Amniotic stem cell (primary cell): Measurements from ENCODE around the gene DRICH1.
"Not testable (repeated sequence)": the region's sequence is repeated elsewhere in the genome, so short reads cannot be mapped to it uniquely, and the experiment has no call there.

Source experiments
- DNase-seq: peaks from one replicate; lab custom pipeline; 2025; lab: John Stamatoyannopoulos, UW

The DRICH1 gene

GRCh38 chr22:23569291-23569690 is 62.8 kb downstream of the DRICH1 start:
- no peak for DNase-seq

GRCh38 chr22:23566705-23567475 is 65.2 kb downstream of the DRICH1 start:
- no peak for DNase-seq

- DNase-seq: no peak
These were observed 66.0 kb downstream of the DRICH1 start for GRCh38 chr22:23565915-23566704.

- DNase-seq: no peak
These were observed 66.7 kb downstream of the DRICH1 start for GRCh38 chr22:23565305-23565914.

GRCh38 chr22:23564276-23564675 is 67.8 kb downstream of the DRICH1 start:
- DNase-seq: no peak

- no peak for DNase-seq
These were observed 69.0 kb downstream of the DRICH1 start for GRCh38 chr22:23563111-23563510.

- DNase-seq: no peak
These were observed 69.9 kb downstream of the DRICH1 start for GRCh38 chr22:23562186-23562585.

GRCh38 chr22:23561025-23561510 is 71.1 kb downstream of the DRICH1 start:
- DNase-seq: not testable (repeated sequence)

GRCh38 chr22:23560215-23560614 is 71.9 kb downstream of the DRICH1 start:
- not testable (repeated sequence) for DNase-seq
